Suprapubic skin (tissue), 4 donors: ENCODE measurements around the gene DCP1B.

ENCODE experiments used
- EP300 ChIP-seq: sonication (generic); formaldehyde crosslinking; IDR thresholded peaks from one replicate; pipeline ENCODE4 v1.6.1; 2017; ENCODE audit warnings: antibody characterized with exemption
- POLR2A ChIP-seq, 2 donors: fragments of 450-650 bp; IDR thresholded peaks; one replicate each; pipeline ENCODE4 v1.6.1; 2017; ENCODE audit warnings: antibody characterized with exemption in 2 of 2, mild to moderate bottlenecking in 2 of 2, moderate library complexity in 2 of 2
- POLR2AphosphoS5 ChIP-seq, 3 donors: sonication (generic); formaldehyde crosslinking; IDR thresholded peaks; one replicate each; pipeline ENCODE4 v1.6.1; 2017; ENCODE audit warnings: antibody characterized with exemption in 3 of 3
- TF ChIP-seq, protein P1 (sequence below), 2 donors: fragments of 200-600 bp in 1 of 2; fragments of 450-650 bp in 1 of 2; sonication (generic) in 1 of 2; IDR thresholded peaks; one replicate each; pipeline ENCODE4 v1.5.1; 2016 to 2019; ENCODE audit warnings: antibody characterized with exemption in 2 of 2, mild to moderate bottlenecking in 1 of 2, moderate library complexity in 1 of 2

DNA sequence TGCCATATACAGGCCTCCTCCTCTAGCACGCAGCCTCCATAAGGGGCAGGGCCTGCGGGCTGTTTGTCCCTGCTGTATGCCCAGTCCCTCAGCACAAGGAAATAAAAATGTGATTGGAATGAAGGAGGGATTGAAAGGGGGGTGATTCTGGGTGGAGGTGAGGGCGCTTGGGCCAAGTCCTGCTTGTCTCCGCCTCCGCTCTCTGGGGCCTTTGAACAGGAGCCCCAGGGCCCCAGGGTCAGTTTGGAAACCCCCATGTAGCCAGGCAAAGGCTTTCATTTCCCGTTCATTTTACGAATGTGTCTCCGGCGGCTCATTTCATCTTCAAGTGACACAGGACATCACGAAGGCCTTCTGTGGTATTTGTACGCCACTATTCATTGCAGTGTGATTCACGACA, 81.3 kb downstream of the DCP1B start:
- TF ChIP-seq EP300 (no peak), POLR2AphosphoS5 (IDR thresholded peaks at IDR 0.05) (no peak), POLR2A (IDR thresholded peaks at IDR 0.05) (no peak)
- TF ChIP-seq, protein P1, sequence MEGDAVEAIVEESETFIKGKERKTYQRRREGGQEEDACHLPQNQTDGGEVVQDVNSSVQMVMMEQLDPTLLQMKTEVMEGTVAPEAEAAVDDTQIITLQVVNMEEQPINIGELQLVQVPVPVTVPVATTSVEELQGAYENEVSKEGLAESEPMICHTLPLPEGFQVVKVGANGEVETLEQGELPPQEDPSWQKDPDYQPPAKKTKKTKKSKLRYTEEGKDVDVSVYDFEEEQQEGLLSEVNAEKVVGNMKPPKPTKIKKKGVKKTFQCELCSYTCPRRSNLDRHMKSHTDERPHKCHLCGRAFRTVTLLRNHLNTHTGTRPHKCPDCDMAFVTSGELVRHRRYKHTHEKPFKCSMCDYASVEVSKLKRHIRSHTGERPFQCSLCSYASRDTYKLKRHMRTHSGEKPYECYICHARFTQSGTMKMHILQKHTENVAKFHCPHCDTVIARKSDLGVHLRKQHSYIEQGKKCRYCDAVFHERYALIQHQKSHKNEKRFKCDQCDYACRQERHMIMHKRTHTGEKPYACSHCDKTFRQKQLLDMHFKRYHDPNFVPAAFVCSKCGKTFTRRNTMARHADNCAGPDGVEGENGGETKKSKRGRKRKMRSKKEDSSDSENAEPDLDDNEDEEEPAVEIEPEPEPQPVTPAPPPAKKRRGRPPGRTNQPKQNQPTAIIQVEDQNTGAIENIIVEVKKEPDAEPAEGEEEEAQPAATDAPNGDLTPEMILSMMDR (IDR thresholded peaks at IDR 0.05): no peak
